K562 (cell line): ENCODE measurements around the gene ATF4. TPM values are rescaled to one million over a fixed set of nuclear protein-coding genes. Genes with fewer than 3 reads are reported as not detected.
A peak's percentile ranks its signal among the peaks of the same experiment; 100 is the strongest.

Experiments used
- HNRNPK ChIP-seq: fragments of 200-400 bp; formaldehyde crosslinking; IDR thresholded peaks from one replicate; pipeline ENCODE4 v1.6.1; 2018; ENCODE audit warnings: mild to moderate bottlenecking, low read depth, low read length; ENCODE audit not compliant: poor library complexity, severe bottlenecking
- HNRNPLL ChIP-seq: fragments of 200-400 bp; formaldehyde crosslinking; IDR thresholded peaks from 2 replicates; pipeline ENCODE4 v1.6.1; 2017; ENCODE audit warnings: low read length, low read depth, mild to moderate bottlenecking; ENCODE audit not compliant: poor library complexity, severe bottlenecking
- JUN ChIP-seq, 2 experiments: sonication (generic) in 1 of 2; formaldehyde crosslinking in 1 of 2; IDR thresholded peaks; 2 replicates each; pipeline versions ENCODE4 v1.6.1 to v1.8.0; 2012 to 2022; ENCODE audit warnings: borderline replicate concordance in 2 of 2, mild to moderate bottlenecking in 2 of 2, improper control_type of control experiment in 1 of 2, low read depth in 1 of 2, low read length in 1 of 2, missing genetic modification reagents in 1 of 2
- MGA ChIP-seq: fragments of 450-650 bp; IDR thresholded peaks from 2 replicates; pipeline ENCODE4 v1.6.1; 2016; ENCODE audit warnings: mild to moderate bottlenecking, moderate library complexity
- PCBP2 ChIP-seq: fragments of 200-400 bp; formaldehyde crosslinking; IDR thresholded peaks from 2 replicates; pipeline ENCODE4 v1.6.1; 2018; ENCODE audit warnings: low read length, low read depth, mild to moderate bottlenecking, moderate library complexity; ENCODE audit not compliant: poor library complexity, severe bottlenecking
- RNF219 ChIP-seq: fragments of 250-450 bp; sonication (Bioruptor Pico); IDR thresholded peaks from 2 replicates; pipeline ENCODE4 v1.5.0; 2022; ENCODE audit warnings: mild to moderate bottlenecking
- XRCC5 ChIP-seq: fragments of 200-400 bp; formaldehyde crosslinking; IDR thresholded peaks from 2 replicates; pipeline ENCODE4 v1.6.1; 2017; ENCODE audit warnings: low read depth, mild to moderate bottlenecking, low read length
- ZNF232 ChIP-seq: sonication (generic); formaldehyde crosslinking; IDR thresholded peaks from 2 replicates; pipeline ENCODE4 v1.8.0; 2022; ENCODE audit warnings: mild to moderate bottlenecking, missing genetic modification reagents
- ZNF764 ChIP-seq: fragments of 250-450 bp; sonication (Bioruptor Pico); IDR thresholded peaks from 2 replicates; pipeline ENCODE4 v1.4.0; 2020; ENCODE audit warnings: low read depth, mild to moderate bottlenecking, moderate library complexity
- polyA plus RNA-seq, 8 experiments: library from polyadenylated mRNA; depleted of rRNA in 4 of 8; stranded (reverse) in 5 of 8; unstranded in 3 of 8; fragments of >200 nt; fragmentation: Nextera tagmentation in 2 of 8; fragmentation: Illumina TruSeq in 1 of 8; extraction: Ambion mirVana in 2 of 8; extraction: Trizol in 1 of 8; gene quantifications; 2 replicates each; pipeline versions ENCODE4 v1.2.1 to v1.2.3, GENCODE V29; 2011 to 2014; ENCODE audit warnings: inconsistent platforms in 1 of 8, missing spikeins in 1 of 8
- total RNA-seq, 7 experiments: library from RNA; depleted of rRNA in 6 of 7; stranded (reverse); fragments of >200 nt in 6 of 7; fragmentation: Illumina TruSeq in 2 of 7; extraction: Trizol in 2 of 7; gene quantifications; 2 replicates each; pipeline versions ENCODE4 v1.2.1 to v1.2.3, GENCODE V29; 2011 to 2021; ENCODE audit warnings: low replicate concordance in 1 of 7

ATF4 gene
- total and polyA plus RNA-seq, 9 of the 15 experiments (the other 6 are each of a cell fraction or from before 2014, with no cell fraction given) = 93.1 to 723 (median 355) TPM

- TF ChIP-seq HNRNPK (peak; percentile 17), MGA (peak; percentile 79), ZNF232 (CRISPR knock-in tag) (peak; percentile 73), XRCC5 (peak; percentile 76; the same call in 1 of the 2 replicates), ZNF764 (0 out of 2 replicates have a peak, but pooled peaks have one; percentile 26), PCBP2 (peak; percentile 94), HNRNPLL (peak; percentile 72), RNF219 (CRISPR knock-in tag) (0 out of 2 replicates have a peak, but pooled peaks have one; percentile 16), JUN (IDR thresholded peaks at IDR 0.05; ENCODE audit: borderline replicate concordance, low read depth, low read length) (no peak), JUN (CRISPR knock-in tag; IDR thresholded peaks at IDR 0.05; ENCODE audit: borderline replicate concordance) (peak; percentile 82; the same call in 1 of the 2 replicates)
Measured at GRCh38 chr22:39520226-39521105, at the start of gene ATF4 (continued).
